AG08396 (cell line): ENCODE data around the gene CD58.

Experiments used
- DNase-seq: peaks from one replicate; pipeline ENCODE4 v3.0.0; 2012; ENCODE audit warnings: low spot score, mixed read lengths

The CD58 gene

DNA sequence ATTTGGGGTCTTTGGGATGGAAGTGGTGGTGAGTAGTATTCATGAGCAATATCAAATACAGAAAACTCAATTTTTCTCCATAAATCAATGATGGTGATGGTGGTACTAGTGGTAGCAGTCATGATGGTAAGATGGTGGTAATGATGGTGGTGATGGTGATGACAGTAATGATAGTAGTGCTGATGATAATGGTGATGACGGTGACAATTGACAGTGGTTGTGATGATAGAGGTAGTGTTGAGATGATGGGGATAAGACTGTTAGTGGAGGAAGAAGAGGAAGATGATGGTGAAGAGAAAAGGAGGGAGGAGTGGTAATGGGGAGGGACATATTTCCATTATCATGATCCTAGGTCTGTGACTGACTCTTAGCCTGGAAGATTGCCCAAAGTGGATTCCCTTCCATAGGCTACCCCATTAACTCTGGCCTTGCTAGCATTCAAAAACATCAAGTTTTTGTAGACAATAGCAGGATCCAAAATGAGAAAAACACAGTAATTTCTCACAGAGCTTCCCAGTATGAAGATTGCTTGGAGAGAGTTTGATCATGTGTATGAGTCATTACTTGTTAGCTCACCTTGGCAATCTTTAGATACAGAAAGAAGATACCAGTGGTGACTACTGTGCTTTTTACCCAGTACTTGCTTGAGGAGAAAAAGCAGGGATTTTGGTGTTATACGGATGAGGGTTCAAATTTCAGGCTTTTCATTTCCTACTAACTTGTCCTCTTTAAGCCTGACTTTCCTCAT lies 103.8 kb downstream of the CD58 start:
- no peak for DNase-seq

DNA sequence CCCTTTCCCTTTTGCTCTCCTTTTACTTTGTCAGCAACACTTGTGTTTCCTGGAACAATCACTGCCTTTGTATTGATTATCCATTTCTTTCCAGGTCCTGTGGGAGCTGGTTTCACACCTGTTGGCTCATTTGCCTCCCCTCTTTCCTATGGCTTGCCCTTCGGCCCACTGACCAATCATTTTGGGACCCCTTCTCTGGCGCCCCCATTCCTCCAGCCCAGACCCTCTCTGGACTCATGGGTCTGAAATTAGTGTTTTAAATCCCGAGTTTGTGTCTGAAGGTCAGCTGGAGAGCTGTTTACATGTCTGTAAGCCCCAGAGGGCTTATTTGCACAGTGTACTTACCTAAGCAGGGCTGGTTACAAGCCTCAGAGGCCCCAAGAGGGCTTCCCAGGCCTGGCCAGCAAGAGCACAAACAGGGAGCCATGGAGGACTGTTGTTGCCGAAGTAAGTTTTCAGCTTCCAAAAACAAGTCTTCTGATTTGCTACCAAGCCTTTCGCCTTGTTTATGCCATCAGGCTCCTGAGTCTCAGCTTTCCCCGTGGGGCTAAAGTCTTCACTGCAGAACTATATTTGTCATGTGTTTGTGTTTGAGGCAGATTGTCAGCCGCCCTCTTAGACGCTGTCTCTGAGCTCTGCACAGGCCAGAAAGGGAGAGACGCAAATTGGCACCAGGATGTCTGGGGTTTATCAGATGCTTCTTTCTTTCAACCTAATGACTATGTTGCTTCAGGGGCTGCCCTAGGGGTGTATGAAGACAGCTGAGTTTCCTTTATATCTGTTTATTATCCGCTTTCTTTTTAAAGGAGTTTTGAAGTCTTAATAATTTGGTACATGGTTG lies 104.8 kb downstream of the CD58 start:
- no peak for DNase-seq

- no peak for DNase-seq
Measured at GRCh38 chr1:116465477-116465844, 105.4 kb downstream of the CD58 start.
